Nephron progenitor cell (in vitro differentiated cells): ENCODE measurements around the gene SERGEF.

Source experiments
- DNase-seq: peaks from one replicate; pipeline ENCODE4 v3.0.0; 2021
- H3K27ac Mint-ChIP-seq: 2 replicates; pipeline ENCODE4 v1.8.0; 2021; ENCODE audit warnings: mild to moderate bottlenecking, moderate library complexity, mixed read lengths
- H3K27me3 Mint-ChIP-seq: 2 replicates; pipeline ENCODE4 v1.8.0; 2021; ENCODE audit warnings: mild to moderate bottlenecking, low read depth, mixed read lengths; ENCODE audit not compliant: poor library complexity
- H3K36me3 Mint-ChIP-seq: 2 replicates; pipeline ENCODE4 v1.8.0; 2021; ENCODE audit warnings: low read depth, mixed read lengths
- H3K4me1 Mint-ChIP-seq: 2 replicates; pipeline ENCODE4 v1.8.0; 2021; ENCODE audit warnings: mixed read lengths
- H3K4me3 Mint-ChIP-seq: 2 replicates; pipeline ENCODE4 v1.8.0; 2021; ENCODE audit warnings: mild to moderate bottlenecking, moderate library complexity, mixed read lengths
- H3K9me3 Mint-ChIP-seq: 2 replicates; pipeline ENCODE4 v1.8.0; 2021; ENCODE audit warnings: mild to moderate bottlenecking, moderate library complexity, mixed read lengths
- CTCF ChIP-seq: fragments of 200-600 bp; sonication (generic); IDR thresholded peaks from 2 replicates; pipeline ENCODE4 v1.5.0; 2021; ENCODE audit warnings: antibody characterized with exemption

SERGEF gene

GRCh38 chr11:17770917-17771316 is 241.9 kb downstream of the SERGEF start:
- no peak for TF ChIP-seq CTCF
- peaks cover 51% of the 10 kb centered on the region for H3K4me1 Mint-ChIP-seq
- peaks cover 32% of the 10 kb centered on the region for H3K27me3 Mint-ChIP-seq
- no peak for DNase-seq
- H3K4me3 Mint-ChIP-seq, result no peak overlapping the region
- H3K36me3 Mint-ChIP-seq, result no peaks in the 10 kb centered on the region
- no peaks in the 10 kb centered on the region for H3K9me3 Mint-ChIP-seq
- H3K27ac Mint-ChIP-seq, result no peak overlapping the region

DNA sequence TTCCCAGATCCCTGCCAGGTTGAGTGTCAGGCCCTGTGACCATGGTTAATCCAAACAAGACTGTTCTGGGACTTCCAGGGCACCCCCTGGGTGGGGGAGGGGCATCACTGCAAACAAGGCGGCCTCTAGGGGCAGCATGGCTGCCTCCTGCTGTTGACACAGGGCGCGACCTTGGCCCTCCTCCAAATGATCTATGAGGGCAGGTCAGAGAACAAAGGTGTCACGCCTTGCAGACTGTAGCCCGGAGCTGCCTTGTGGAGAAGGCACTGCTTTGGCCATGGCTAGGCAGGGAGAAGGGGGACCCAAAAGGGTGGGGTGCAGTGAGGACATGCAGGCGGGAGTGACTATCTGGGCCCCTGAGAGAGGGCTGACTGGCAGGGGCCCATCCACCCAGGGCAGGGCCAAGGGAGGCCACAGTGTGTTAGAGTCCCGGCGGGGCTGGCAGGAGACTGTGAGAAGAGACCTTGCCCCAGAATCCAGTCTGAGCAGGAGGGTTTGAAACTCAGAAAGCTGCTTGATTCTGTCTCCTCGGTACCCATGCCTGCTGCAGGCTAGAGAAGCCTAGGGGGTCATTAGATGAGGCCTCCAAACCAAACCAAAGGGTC is 242.7 kb downstream of the SERGEF start:
- H3K4me1 Mint-ChIP-seq, result peaks cover 58% of the 10 kb centered on the region

DNA sequence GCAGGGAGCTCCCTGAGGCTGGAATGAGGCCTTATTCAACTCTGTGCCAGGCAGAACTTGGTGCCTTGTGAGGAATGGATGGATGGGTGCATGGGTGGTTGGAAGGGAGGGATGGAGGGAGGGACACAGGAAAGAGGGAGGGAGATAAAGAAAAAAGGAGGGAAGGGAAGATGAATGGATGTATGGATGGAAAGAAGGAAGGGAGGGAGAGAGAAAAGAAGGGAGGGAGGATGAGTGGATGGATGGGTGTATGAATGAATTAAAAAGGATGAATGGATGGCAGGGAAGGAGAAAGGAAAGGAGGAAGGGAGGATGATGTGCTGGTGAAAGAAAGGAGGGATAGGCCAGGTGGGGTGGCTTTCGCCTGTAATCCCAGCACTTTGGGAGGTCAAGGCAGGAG is 243.6 kb downstream of the SERGEF start:
- Mint-ChIP-seq H3K4me1 (peaks cover 67% of the 10 kb centered on the region), H3K27me3 (peaks cover 39% of the 10 kb centered on the region), H3K36me3 (no peaks in the 10 kb centered on the region), H3K27ac (peak overlapping the region; percentile 29), H3K4me3 (no peak overlapping the region), H3K9me3 (no peaks in the 10 kb centered on the region)
- no peak for TF ChIP-seq CTCF
- no peak for DNase-seq

More for the DNA sequence above, 242.7 kb downstream of the SERGEF start:
- H3K27ac Mint-ChIP-seq, result peak overlapping the region; percentile 46
- peak; percentile 79 for DNase-seq
- H3K9me3 Mint-ChIP-seq, result no peaks in the 10 kb centered on the region
- TF ChIP-seq CTCF, result peak; percentile 42
- H3K4me3 Mint-ChIP-seq, result peak overlapping the region; percentile 44
- peaks cover 38% of the 10 kb centered on the region for H3K27me3 Mint-ChIP-seq
- H3K36me3 Mint-ChIP-seq, result no peaks in the 10 kb centered on the region

- no peaks in the 10 kb centered on the region for H3K9me3 Mint-ChIP-seq
- peaks cover 71% of the 10 kb centered on the region for H3K4me1 Mint-ChIP-seq
- DNase-seq, result no peak
- peaks cover 35% of the 10 kb centered on the region for H3K27me3 Mint-ChIP-seq
- no peak for TF ChIP-seq CTCF
- no peaks in the 10 kb centered on the region for H3K36me3 Mint-ChIP-seq
- no peak overlapping the region for H3K27ac Mint-ChIP-seq
- no peak overlapping the region for H3K4me3 Mint-ChIP-seq
Observed at GRCh38 chr11:17768547-17768946, 244.3 kb downstream of the SERGEF start.

- Mint-ChIP-seq H3K4me3 (no peak overlapping the region), H3K27ac (no peak overlapping the region), H3K9me3 (no peaks in the 10 kb centered on the region), H3K27me3 (peaks cover 32% of the 10 kb centered on the region), H3K4me1 (peaks cover 71% of the 10 kb centered on the region), H3K36me3 (no peaks in the 10 kb centered on the region)
- TF ChIP-seq CTCF, result no peak
- DNase-seq, result no peak
Observed at GRCh38 chr11:17767914-17768313, 244.9 kb downstream of the SERGEF start.

DNA sequence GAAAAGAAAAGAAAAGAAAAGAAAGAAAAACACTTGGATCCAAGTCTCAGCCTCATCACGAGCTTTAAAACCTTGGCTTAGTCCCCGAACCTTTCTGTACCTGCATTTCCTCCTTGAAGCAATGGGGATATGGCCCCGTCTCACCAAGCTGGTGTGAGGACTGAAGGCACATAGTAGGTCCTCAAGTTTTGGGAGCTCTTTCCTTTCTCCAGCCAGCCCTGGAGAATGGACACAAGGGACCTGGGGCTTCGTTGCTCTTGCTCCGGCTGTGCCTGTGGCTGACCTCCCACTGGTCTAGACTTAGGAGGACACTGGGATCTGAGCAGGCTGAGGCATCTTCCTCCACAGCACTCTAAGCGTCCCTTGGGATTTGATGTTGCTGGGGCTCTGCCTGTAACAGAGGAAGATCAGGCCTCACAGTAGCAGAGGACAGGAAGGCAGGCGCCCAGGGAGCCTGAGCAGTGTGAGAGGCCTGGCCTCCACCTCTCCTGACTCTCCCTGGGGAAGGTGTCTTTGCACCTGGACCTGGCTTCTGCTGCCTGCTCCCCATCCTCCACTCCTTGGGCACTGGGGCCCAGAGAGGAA is 245.5 kb downstream of the SERGEF start:
- no peaks in the 10 kb centered on the region for H3K36me3 Mint-ChIP-seq
- no peak overlapping the region for H3K4me3 Mint-ChIP-seq
- H3K4me1 Mint-ChIP-seq, result peaks cover 71% of the 10 kb centered on the region
- H3K9me3 Mint-ChIP-seq, result no peaks in the 10 kb centered on the region
- peak; percentile 4 for DNase-seq
- no peak overlapping the region for H3K27ac Mint-ChIP-seq
- peaks cover 32% of the 10 kb centered on the region for H3K27me3 Mint-ChIP-seq
- TF ChIP-seq CTCF, result no peak
